CD4-positive, alpha-beta T cell treated with Interleukin-1 beta for 1 hour (primary cell): ENCODE results near the gene ELFN1.
A peak's percentile ranks its signal among the peaks of the same experiment; 100 is the strongest.

Experiments
- DNase-seq, 2 donors: peaks; one replicate each; pipeline ENCODE4 v3.0.0-alpha.2; 2020 to 2022

The ELFN1 gene

DNA sequence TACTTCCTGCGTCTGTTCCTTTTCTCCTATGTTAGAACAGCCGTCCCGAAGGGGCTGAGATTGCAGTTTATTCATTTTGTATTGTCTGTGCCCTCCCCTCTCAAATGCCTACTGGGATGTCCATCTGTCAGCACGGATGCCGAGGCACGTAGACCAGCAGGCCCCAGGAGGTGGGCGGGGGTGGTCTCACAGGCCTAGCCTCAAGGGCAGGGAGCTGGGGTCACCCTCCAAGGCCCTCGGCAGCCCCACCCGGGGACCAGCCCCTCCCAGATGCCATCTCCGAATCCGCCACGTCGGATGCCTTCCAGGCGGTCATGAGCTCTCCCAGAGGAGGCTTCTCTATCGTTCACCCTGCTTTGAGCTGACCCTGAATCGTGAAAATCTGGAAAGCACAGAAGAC, 59.7 kb downstream of the ELFN1 start:
- no peak for DNase-seq

DNA sequence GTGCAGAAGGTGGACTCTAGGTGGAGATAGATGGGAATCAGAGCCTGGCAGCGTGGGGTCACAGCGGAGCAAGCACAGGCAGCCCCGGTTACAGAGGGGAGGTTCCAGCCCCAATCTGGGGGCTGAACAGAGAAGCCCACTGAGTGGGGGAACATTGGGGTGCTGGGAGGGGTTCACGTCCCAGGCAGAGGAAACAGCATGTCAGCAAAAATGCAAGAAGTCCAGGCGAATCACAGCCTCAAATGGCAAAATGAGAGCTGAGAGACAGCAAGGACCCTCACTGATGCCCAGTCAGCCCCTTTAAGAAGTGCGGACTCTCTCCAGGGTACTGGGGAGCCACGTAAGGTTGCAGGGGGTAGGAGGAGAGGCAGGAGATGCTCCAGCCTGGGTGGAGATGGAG, 62.0 kb downstream of the ELFN1 start:
- DNase-seq: no peak

DNA sequence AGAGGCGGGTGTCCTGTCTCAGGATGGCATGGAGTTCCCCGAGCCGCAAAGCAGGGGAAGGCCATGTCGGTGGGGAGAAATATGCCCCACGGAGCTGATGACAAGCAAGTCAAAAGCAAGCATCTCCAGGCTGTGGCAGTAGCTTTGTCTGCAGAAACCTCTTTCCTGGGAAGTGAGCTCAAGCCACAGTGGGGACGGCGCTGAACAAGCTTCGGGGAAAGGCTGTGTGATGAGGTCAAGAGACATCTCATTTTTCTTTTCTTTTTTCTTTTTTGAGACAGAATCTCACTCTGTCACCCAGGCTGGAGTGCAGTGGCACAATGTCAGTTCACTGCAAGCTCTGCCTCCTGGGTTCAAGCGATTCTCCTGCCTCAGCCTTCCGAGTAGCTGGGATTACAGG, 62.6 kb downstream of the ELFN1 start:
- no peak for DNase-seq

DNA sequence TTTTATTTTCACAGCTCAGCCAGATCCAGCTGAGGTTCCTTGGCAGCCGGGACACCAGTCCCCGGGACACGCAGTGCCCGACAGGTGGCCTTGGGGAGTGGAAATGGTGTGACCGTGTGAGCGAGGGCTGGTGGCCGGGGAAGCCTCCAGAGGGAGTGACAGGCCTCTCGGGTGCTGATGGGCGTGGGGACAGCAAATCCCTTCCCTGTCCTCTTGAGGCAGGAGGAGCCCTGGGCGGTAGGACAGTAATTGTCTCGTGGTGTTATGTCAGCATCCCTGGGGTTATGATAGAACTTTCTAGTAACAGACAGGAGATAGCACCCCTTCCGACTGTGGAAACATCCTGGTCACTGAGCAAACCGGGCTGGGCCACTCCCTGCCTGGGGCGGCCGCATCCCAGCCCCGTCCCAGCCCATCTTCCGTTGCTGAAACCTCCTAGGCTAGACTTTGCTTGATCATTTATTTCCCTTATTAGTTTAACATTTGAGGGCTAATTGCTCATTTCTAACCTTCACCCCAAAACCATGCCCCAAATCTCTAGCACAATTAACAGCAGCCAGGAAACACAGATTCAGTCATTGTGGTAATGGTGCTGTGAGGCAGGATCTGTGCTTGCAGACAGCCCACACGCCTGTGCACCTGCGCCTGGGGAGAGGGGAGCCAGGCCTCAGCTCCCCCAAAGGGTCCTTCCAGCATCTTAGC, 63.3 kb downstream of the ELFN1 start:
- DNase-seq: no peak

DNA sequence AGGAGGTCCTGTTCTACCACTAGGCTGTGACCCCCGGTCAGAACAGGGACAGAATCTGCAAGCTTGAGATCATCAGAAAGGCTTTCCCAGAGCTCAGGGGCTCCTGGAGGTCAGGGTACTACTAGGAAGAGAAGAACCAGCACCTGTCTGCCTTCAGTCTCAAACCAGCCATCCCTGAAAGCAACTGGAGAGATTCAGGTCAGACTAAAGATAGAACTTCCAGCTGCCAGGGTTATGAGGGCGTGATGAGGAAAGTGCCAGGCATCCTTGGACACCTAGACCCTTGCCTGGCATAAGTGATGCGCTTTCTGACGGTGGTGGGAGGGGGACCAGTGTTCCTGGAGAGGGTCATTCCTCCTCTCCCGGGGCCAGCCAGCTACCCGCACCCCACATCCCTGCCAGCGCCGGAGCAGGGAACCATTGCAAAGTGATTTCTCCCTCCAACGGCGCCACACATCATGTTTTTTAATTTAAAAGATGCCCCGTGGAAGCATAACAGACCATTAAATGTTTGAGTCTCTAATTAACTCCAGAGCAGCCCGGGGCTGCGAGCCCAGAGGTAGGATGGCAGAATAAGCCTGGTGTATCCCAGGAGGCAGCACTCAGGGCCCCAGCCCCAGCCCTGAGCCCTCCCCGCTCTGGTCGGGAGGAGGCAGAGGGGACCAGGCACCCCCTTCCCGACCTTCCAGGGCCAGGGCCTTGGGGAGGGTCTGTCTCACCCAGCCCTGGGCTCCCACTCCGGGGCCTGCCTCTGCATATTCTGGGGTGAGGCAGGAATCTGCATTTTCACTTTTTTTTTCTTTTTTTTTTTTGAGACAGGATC, 64.0 kb downstream of the ELFN1 start:
- DNase-seq: no peak

DNA sequence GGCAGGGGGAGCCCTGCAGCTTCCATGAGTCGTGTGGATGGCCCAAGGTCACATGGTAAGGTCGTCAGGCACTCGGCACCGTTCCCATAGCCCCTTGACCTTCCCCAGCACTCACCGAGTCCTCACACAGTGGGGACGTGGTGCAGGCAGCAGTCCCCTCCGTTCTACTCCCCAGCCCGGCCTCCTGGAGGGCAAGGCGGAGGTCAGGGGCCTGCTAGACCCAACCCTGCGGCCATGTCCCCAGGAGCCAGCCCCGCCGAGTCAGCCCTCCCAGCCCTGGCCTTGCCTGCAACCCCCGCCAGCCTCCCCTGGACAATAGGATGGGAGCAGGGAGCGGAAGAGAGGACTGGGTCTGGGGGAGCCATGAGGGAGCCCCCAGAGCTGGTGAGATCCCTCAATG, 65.2 kb downstream of the ELFN1 start:
- no peak for DNase-seq

DNA sequence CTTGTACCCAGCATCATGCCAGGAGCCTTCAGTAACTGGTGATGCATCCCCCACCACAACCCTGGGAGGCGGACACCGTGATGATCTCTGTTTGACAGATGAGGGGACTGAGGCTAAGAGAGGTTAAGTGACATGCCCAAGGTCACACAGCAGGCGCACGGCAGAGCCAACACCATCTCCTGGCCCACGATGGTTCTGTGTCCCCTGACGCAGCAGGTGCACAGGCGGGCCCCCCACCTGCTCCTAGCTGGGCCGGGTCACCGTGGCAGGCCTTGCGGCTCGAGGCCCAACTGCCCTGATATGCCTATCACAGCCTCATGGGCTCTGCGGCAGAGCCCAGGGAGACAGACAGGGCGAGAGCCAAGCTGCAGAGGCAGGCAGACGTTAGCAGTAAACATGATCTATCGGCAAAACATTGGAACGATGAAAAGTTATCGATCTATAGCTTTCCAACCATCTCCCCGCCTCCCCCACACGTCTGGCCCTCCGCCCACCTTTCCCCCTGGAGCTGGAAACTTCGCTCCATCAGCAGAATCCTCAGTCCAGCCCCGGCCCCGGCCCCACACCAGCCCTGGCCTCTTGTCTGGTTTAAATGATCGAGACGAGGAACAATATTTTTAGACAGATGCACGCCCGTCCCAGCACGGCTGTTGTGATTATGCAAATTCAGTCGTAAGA, 65.9 kb downstream of the ELFN1 start:
- DNase-seq: no peak

DNA sequence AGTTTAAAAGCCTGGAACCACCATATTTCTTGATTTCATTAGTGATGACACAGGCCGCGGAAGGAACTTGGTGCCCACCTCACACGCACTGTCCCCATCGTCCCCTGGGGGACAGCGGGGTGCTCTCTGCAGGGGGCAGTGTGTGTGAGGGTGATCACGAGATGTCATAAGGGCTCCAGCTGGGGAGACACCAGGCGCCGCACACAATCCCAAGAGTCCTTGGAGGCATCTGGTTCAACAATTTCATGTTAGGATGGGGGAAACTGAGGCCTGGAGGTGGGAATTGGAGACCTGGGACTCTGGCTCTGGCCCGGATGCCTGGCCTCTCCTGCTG, 66.4 kb downstream of the ELFN1 start:
- no peak for DNase-seq

DNA sequence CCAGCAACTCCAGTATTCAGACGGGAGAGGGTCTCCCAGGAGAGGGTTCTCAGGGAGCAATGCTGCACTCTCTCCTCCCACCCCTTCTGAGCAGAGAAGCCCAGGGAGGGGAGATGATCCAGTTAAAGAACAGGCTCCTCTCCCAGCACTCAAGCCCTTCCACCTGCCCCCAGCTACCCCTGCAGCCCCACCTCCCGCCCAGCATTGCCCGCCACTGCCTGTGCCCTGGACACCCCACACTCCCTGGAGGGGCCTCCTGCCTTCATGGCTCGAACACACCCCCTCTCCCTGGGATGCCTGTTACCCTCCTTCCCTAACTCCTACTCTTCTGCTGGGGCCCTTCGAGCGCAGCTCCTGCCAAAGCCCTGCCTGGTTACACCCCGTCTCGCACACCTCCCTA, 66.8 kb downstream of the ELFN1 start:
- DNase-seq: no peak

DNA sequence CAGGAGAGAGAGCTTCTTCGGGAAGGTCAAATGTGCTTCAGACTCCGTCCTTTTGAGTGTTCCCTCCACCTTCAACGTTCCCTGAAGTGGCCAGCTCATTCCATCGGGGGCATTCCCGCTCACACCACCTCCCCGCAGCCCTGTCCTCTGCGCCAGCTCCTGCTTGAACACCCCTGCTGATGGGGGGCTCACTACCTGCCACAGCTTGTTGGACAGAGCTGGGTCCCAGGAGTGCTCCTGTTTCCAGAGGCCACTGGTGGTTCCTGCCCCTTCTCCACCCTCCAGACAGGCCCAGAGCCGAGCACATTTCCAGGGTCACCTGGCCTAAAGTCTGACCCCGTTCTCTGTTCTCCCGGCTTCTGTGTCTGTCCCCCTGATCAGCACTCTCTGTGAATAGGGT, 67.4 kb downstream of the ELFN1 start:
- no peak for DNase-seq

DNA sequence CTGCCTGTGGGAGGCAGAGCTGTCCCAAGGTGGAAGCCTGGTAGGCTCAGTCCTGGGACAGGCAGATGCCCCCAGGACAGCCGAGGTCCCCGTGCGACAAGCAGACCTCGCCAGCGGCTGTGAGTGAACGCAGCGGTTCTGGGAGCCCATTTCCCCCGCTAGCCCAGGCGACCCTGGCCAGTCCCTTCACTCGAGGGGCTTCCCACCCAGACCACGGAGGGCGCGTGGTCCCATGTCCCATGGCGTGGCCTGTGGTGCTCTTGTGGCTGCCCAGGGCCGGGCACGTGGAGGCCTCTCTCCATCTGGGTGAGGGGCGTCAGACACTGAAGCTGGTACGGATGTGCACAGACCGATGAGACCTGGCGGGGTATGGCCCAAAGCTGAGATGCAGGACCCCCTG, 67.9 kb downstream of the ELFN1 start:
- no peak for DNase-seq

DNA sequence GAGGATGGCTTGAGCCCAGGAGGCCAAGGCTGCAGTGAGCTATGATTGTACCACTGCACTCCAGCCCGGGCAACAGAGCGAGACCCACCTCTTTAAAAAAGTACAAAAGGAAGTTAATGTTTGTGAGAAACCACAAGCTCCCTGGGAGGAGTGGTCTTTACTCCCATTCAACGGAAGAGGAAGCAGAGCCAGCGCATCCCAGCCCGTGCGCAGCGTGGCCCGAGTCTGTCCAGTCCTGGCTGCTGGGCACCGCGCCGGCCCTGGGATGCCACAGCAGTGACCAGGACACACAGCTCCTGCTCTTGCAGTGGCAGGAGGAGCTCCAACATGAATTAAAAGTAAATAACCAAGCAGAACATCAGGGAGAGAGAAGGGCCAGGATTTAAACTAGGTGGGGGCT, 68.4 kb downstream of the ELFN1 start:
- no peak for DNase-seq

DNA sequence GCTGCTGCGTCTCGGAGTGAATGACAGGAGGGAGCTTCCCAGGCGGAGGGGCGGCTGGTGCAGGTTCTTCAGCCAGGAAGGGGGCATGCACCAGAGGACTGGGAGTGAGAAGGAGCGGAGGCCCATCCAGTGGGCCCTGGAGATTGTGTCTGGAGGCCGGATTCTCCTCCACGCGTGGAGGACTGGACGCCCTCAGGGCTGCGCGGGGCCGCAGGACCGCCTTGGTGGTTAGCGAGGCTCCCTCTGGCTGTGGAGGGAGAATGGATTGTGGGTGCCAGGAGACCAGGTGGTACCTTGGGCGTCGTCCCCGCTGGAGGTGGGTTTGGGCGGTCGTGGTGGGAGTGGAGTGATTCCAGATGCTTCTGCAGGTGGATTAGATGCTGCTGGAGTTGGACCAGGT, 68.9 kb downstream of the ELFN1 start:
- no peak for DNase-seq

DNA sequence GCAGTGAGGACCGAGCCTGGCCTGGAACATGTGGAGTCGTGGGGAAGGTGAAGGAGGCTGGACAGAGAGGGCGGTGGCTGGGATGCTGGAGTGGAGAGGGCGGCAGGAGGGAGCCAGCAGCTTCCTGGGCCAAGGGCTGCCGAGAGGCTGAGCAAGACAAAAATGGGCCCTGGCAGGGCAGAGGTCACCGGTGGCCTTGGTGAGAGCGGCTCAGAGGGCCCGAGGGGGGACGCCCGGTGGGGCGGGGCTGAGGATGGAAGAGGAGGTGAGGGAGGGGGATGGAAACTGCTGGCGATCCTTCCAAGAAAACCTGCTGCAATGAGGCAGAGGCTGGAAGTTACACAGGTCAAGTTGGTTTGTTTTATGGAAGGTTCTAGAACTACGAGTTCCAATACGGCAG, 69.5 kb downstream of the ELFN1 start:
- DNase-seq: no peak

DNA sequence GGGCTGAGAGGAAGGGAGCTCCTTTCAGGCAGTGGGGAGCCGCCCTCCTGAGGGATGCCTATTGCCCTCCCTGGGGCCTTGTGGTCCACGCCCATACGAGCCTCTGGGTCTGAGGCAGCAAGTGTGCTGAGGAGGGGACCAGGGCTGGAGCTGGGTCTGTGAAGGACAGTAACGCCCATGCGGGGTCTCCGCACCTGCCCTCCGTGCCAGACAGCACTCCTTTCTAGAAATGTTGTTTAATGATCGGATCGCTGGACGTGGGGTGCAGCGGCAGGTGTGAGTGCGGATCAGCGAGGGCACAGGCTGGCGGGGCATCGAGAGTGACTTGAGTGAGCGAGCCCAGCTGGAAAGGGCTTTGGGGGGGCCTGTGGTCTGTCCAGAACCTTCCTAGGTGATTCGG, 70.1 kb downstream of the ELFN1 start:
- DNase-seq: no peak

DNA sequence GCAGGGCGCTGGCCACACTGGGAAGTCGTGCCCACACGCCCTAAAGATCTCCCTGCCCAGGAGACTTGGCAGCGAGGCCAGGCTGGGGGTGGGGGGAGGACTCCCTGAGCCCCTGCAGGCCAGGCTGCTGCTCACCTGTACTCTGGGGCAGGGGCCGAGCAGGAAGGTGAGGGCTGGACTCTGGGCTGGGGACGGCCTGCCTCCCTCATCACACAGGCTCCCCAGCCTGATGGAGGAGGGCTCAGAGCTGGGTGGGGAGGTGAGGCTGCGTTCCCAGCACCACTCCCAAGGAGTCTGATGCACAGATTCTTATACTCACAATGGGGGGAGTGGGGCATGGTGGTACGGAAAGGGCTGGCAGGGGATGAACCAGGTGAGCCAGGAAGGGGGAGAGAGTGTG, 71.2 kb downstream of the ELFN1 start:
- no peak for DNase-seq

DNA sequence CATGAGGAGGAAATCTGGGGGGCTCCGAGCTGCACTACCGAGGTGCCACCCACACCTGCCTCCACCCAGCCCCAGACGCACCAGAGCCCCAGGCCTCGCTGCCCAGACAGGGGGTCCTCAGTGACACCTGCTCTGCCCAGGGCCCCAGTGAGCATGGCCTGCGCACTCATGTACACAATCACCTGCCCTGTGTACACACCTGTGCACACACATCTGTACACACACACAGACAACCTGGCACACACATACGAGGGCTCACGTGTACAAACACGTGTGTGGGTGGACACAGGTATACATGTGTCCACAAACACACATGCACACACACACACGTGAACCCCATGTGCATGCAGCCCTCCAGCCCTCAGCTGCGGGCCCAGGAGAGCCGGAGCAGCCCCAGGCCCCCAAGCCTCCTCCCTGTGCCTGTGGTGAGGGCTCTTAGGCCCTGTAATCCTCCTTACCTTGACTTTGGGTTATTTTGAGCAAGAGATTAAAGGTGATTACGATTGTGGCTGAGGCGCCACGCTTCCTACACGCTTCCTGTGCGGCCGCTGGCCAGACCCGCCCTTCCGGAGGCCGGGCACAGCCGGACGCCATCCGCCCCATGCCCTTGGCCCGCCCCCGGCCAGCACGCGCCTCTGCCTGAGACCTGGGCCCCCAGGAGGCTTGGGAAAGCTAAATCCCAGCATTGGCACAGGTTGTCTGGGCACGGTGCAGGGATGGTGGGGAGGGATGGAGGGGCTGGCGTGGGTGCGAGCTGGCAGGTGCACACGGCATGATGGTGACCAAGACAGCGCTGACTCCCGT, 71.9 kb downstream of the ELFN1 start:
- peak; percentile 17 to 36 for DNase-seq

DNA sequence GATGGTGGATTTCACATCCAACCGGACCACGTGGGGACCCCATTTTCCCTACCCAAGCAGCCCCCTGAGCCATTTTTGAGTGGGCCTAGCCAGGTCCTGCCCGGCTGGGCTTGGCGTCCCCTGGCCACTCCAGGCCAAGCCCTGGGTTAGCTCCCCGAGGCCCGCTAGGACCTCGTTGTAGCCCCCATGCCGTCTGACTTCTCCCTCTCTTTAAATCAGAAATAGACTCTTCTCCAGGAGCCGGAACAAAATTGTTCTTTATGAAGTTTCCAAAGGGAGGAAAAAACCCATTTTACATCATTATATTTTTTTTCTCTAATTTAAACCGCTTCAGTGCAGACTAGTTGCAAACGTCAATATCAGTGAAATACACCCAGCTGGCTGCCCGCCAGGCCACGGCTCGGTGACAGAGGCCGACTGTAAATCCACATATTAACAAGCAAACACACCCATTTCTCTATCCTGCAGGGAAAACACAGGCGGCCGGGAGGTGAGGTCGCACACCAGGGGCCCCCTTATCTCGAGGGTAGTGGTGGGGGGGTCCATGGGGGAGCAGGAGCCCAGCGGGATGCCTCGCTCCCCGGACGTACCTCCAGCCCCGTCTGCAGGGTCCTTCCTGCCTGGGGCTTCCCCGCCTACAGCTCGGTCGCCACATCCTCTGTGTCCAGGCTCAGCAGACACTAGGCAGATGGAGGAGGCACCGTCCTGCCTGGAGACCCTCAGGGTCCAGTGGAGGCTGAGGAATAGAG, 72.7 kb downstream of the ELFN1 start:
- peak; percentile 27 to 33 for DNase-seq

DNA sequence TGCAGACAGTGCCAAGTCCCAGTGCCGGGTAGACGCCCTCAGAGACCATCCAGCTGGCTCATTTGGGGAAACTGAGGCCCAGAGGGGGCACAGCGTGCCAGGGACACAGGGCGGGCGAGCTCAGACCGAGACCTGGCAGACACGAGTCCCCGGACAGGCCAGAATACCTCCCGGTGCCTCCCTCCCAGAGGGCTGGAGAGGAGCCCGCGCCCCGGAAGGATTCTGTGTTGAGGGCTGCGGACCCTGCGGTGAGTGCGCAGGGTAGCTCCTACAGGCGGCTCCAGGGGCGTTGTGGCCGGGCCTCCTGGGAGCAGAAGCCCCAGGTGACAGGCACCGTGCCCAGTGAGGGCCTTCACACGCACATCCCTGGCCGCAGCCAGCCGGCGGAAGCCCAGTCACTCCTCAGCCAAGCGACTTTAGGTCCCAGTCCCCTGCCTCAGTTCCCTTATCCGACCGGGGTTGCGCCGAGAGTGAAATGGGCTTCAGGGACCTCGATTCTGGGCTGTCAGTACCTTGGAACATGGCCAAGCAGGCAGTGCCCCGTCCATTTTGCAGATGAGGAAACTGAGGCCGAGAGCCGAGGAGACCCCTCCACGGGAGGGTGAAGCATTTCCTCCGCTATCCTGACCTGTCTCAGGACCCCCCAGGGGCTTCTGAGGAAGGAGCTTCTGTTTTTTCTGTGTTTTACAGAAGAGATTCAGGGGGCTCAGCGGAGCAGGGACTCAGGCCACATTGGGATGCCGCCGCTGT, 73.6 kb downstream of the ELFN1 start:
- DNase-seq: no peak

DNA sequence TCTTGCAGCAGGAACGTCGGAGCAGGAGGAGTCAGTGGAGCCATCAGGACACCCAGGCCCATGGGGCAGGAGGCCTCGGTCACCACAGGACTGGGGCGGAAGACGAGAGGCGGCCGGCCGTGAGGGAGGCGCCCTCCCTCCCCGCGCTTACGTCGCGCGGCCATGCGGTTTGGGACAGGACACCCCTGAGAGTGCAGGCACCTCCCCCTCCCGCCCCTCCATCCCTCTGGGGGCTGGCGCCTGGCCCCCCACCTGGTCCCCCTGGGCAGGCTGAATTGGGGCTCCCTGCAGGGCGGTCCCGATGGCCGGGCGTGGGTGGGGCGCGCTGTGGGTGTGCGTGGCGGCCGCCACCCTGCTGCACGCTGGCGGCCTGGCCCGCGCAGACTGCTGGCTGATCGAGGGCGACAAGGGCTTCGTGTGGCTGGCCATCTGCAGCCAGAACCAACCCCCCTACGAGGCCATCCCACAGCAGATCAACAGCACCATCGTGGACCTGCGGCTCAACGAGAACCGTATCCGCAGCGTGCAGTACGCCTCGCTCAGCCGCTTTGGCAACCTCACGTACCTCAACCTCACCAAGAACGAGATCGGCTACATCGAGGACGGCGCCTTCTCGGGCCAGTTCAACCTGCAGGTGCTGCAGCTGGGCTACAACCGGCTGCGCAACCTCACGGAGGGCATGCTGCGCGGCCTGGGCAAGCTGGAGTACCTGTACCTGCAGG, 74.4 kb downstream of the ELFN1 start:
- no peak for DNase-seq

DNA sequence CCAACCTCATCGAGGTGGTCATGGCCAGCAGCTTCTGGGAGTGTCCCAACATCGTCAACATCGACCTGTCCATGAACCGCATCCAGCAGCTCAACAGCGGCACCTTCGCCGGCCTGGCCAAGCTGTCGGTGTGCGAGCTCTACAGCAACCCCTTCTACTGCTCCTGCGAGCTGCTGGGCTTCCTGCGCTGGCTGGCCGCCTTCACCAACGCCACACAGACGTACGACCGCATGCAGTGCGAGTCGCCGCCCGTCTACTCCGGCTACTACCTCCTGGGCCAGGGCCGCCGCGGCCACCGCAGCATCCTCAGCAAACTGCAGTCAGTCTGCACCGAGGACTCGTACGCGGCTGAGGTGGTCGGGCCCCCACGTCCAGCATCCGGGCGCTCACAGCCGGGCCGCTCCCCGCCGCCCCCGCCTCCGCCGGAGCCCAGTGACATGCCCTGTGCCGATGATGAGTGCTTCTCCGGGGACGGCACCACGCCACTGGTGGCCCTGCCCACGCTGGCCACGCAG, 75.0 kb downstream of the ELFN1 start:
- DNase-seq: no peak
